ENCODE results near the gene NPTN.
A peak's percentile ranks its signal among the peaks of the same experiment; 100 is the strongest.
"Not testable (repeated sequence)": the region's sequence is repeated elsewhere in the genome, so short reads cannot be mapped to it uniquely, and the experiment has no call there.

The NPTN gene

DNA sequence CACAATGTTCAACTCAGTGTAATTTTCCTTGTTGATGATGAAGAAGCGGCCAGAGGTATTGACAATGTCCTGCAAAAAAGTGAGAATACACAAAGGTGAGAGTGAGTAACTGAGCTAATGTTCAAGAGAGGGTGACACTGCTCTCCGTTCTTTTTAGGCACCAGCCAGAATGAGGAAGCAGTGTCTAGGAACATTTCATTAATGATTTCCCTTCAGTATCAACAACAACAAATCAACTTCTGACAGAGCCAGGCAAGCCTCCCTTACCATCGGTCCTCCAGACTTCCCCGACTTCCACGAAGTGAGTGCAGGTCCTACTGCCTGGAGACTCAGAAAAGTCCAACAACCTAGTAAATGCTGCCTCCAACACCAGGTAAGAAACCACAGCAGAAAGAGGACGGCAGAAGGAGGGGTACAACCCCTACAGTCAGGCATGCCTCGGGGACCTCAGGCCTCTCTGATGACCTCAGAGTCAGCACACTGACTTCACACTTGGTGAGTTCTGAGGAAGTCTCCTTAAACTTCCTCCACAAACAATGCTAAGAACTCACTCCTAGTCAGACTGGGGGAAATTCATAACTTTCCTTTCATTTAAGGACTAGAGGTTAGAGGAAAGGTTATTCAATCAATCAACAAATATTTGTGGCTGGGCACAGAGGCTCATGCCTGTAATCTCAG lies 62.7 kb downstream of the NPTN start:
- peak; percentile 79 to 83 (median 81) for DNase-seq

DNA sequence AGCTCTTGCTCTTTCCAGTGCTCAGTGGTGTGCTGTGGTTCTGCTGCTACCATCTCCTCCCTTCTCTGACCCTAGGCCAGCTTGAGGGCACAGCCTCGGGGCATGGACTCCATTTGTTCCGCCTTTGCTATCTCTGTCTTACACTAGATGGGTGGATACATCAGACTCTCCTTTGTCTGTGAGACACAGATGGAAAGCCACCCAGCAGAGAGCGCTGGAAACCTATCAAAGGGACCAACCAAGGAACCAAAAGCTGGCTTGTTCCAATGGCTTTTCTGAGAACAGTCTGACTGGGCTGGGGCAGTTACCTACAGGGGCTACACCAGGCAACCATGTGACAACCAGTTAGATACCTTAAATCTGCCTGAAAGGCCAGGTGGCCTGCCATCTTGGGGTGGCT lies 63.8 kb downstream of the NPTN start:
- DNase-seq, result no peak

DNA sequence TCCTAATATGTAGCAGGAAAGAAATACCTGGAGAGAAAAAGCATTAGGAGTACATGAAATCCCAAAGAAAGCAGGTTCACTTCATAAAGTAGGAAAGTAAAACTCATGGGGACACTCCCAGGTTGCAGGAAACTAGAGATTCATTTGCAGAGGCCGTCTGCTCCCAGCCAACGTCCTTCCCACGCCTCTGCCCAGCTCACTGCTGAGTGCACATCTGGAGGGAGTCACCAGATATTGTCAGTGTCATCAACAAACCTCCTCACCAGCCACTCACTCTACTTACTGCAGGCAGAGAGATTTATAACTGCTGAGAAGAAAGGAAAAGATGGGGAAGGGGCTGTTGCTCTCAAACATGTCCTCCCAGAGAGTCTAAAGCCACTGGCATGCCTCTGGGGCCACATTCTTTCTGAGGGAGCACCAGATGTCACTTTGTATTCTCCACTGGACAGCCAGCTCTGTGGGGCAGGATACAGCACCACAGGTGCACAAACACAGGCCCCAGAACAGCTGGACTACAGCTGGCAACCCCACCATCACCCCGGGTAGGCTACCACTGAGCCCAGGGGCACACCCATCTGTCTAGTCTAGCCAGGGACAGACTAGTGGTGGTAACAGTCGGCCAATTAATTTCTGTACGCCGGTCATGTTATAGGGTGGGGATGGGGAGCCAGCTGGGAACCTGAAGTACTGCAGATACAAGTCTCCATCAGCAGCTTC lies 64.5 kb downstream of the NPTN start:
- no peak for DNase-seq

DNA sequence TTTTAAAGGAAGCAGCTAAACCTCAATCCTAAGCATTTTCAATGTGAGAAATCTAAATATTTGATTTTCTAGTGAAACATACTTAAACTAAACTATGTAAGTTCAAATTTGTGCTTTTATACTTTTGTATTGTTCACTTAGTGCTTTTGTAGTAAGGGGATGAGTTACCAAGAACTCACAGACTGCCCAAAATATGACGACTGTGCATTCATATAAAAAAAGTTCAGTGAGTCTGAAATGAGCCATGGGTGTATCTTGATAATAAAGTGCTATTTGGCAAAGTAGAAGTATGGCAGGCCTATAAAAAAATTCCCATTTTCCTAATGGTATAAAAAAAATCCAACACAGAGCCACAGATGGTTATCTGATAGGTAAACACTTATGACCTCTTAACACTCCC lies 66.2 kb downstream of the NPTN start:
- DNase-seq, result no peak

DNA sequence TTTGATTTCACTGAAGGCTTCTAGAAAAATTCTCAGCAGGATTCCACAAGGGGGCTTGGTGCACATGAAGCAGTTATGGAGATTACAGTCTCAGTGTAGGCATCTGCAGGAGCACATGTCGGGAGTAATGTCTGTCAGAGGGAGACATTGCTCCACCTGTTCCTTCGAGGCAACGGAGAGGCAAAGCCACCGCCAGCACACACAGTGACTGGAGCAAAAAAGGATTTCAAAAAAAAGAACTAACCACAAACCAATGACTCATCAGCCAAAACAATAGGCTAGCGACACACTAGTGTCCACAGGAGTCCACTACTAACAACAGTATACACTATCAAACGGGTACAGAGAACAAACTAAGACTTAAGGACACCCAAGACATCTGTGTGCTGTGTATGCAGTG lies 68.9 kb downstream of the NPTN start:
- DNase-seq, result peak; percentile 59 to 76 (median 74)

DNA sequence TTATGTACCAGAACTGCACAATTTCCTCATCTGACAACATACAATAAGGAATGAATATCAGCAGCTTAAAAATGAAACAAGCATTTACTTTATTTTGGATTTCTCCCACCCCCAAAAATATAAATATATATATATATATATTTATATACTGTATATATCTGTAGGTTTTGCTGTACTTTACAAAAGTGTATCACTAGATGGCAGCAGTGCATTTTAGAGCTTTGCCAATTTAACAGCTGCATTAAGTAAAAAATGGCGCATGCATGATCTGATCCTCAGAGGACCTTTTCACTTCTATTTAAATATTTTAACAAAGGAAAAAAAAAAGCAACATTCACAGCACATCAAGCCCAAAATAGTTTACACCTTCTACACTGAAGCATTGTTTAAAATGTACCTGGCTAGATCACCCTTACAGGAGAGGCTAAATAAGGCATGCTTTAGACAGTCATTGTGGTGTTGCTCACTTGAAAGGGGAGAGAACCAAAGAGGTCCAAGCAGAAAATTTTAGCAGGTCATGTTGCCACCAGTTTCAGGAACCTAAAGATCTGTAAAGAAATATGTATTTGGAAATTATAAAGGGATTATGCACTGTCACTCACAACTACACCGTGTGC lies 72.6 kb downstream of the NPTN start:
- DNase-seq, result peak; percentile 65 to 83 (median 81)

DNA sequence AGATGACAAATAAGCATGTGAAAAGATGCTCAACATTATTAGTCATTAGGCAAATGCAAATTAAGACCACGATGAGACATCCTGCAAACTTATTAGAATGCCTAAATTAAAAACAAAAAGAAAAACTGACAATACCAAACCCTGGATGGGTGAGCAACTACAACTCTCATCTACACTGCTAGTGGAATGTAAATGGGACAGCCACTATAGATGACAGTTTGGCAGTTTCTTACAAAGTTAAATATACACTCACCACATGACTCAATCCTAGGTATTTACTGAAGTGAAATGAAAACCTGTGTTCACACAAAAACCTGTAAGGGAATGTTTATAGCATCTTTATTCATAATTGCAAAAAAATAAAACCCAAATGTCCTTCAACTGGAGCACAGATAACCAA lies 74.7 kb downstream of the NPTN start:
- DNase-seq, result peak in 2 of 3 donors; percentile 19 to 33

DNA sequence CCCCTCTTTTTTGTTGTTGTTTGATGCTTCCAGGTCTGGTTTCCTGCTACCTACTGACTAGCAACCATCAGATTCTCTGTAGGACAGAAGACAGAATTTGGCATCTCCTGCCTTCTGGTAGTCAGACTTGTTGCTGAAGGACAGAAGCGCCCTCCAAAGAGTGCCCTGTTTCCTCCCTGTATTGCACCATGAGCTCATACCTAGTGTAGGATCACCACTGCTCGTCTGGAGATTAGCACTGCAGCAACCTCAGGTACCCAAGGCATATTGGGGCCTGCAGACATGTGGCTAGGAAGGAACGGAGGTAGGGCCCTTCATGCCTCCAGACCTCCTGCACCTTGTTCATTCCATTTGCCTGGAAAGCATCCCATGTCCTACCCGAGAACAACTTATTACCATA lies 78.1 kb downstream of the NPTN start:
- no peak for DNase-seq

DNA sequence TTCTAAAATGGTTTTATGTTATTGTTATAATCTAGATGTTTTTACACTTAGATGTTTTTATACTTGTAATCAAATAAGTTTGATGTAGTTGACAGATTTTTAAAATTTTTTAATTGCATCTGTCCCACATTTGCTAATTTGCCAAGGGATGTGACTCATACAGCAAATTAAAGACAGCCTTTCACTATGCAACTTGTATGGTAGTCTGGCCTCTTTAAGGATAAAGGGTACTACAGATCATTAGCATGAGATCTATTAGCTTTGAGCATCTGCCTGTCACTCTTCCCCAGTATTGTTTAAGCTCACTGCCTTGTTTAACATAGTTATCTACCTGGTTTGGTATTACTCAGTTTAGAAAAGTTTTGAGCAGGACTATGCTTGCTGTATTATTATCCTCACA lies 83.0 kb downstream of the NPTN start:
- DNase-seq, result no peak

DNA sequence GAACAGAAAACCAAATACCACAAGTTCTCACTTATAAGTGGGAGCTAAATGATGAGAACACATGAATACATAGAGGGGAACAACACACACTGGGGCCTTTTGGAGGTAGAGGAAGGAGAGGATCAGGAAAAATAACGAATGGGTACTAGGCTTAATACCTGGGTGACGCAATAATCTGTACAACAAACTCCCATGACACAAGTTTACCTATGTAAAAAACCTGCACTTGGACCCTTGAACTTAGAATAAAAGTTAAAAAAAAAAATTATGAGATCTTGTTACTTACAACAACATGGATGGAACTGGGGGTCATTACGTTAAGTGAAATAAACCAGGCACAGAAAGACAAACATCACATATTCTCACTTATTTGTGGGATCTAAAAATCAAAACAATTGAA lies 84.3 kb downstream of the NPTN start:
- DNase-seq, result not testable (repeated sequence)

DNA sequence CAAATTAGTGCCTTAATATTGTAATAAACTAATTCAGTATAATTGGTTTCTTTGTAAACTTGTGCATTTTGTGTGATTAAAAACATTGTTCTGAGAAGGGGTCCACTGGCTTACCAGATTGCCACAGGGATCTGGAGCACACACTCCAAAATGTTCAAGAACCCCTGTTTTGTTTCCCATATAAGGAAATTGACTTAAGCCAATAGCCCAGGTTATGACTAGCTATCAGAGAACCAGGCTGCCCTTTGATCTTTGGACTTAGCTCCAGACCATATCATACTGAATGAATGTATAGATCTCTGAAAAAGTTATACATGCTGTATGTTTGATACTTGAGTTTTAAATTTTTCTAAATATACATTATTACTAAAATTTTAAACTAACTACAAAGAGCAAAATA lies 91.7 kb downstream of the NPTN start:
- no peak for DNase-seq

DNA sequence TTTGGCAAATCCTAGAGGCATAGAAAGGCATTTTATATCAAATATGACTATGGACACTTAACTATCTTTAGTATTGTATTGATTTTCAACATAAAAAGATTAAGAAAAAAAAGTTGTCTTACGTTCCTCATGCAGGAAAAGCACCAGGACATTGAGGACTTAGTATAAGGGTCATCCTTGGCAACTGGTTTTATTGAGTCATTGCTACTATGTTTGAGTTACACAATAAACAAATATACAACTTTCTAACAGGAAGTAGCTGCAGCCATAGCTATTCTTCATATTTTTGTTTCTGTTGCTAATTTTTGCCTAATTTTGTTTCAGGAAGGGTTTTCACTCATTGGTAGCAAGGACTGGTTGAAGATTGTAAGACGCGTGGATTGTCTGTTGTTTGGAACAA lies 93.0 kb downstream of the NPTN start:
- DNase-seq, result peak; percentile 47 to 81 (median 75)

DNA sequence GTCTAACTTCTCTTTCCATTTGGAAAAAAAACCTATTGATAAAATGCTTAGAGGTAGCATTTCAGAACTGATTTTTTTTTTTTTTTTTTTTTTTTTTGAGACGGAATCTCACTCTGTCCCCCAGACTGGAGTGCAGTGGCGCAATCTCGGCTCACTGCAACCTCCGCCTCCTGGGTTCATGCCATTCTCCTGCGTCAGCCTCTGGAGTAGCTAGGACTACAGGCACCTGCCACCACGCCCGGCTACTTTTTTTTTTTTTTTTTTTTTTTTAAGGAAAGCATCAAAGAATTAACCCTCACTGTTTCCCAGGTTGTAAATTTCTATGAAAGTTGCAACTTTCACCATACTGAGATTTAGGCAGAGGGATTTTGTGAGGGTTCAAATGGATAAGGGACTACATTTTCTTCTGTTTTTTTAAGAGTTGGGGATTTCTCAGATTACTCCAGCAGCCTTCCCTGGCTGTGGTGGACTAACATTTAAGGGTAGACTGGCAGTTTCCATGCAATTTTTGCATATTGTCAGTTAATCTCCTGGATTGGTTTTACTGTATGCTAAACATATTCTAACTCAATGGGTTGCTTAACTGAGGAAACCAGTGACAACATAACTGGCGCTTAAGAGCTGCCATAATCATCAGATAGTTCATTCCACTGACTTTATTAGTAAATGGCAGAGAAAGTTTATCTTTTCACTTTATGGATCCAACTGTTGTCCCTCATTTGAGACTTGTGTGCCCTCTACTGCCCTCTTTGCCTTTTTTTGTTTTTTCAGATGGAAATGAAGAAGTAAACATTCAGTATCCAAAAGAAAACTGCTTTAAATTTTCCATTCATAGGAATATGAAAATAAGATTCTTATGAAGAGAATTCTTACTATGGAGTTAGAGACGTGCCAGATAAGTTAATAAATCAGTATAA lies 93.7 kb downstream of the NPTN start:
- DNase-seq, result peak in 1 of 3 donors; percentile 28

DNA sequence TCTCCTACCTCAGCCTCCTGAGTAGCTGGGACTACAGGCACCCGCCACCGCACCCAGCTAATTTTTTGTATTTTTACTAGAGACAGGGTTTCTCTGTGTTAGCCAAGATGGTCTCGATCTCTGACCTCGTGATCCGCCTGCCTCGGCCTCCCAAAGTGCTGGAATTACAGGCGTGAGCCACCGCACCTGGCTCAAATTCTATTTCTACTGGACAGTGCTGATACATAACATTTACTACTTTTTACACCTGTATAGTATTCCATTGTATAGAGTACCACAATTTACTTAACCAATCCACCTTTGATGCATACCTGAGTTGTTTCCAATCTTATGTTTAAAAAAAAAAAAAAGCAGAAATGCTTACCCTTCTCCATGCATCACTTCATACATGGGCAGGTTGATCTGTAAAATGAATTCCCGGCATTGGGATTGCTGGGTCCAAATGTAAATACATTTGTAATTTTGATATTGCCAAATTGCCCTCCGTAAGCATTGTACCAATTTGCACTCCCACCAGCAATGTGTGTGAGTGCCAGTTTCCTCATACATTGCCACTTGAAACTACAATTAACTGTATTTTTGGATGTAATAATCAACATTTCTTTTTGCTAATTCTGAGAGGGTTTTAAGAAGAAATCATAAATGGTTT lies 94.5 kb downstream of the NPTN start:
- DNase-seq, result no peak

DNA sequence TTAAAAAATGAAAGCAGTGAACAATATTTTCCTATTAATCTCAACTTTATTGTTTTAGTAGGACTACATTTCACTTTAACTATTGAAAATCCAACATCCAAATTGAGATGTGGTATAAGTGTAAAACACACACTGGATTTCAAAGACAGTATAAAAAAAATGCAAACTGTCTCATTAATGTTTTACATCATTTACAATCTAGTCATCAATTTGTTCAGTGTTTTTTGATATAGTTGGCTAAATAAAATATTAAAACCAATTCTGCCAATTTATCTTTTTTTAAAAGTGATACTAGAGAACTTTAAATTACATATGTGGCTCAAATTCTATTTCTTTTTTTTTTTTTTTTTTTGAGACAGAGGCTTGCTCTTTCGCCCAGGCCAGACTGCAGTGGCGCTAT lies 95.1 kb downstream of the NPTN start:
- DNase-seq, result no peak

DNA sequence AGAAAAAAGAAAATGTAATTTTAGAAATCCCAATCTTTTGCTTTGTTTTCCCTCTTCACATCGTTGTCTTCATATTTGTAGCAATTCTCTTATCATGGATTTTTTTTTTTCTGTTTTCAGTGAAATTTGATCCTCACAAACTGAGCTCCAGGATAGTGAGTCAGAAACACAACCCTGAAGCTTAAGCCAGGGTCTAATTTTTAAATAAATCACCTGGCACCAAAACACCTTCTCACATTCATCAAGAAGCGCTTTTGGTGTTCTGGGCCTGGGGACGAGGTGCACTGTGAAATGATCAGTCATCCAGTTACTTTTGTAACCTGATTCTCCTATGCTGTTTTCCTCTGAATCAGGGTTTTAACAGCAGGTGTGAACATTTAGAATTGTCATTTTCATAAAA lies 102.5 kb downstream of the NPTN start:
- DNase-seq, result no peak

DNA sequence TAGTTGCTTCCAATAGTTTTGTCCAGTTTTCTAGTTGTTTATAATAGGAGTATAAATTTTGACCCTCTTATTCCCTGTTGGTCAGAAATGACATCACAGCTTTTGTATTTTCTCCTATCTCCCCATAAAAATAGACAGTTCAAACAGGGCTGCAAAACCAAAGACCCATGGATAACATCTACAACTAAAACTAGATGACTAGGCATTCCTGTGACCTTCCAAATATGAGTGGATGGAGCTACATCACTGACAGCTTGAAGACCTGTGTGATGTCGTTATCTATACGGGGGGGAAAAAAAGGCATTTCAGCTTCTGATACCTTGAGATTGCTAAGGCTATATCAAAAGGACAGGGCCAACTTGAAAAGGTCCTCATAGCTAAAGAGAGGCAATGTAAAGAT lies 105.6 kb downstream of the NPTN start:
- DNase-seq, result no peak

DNA sequence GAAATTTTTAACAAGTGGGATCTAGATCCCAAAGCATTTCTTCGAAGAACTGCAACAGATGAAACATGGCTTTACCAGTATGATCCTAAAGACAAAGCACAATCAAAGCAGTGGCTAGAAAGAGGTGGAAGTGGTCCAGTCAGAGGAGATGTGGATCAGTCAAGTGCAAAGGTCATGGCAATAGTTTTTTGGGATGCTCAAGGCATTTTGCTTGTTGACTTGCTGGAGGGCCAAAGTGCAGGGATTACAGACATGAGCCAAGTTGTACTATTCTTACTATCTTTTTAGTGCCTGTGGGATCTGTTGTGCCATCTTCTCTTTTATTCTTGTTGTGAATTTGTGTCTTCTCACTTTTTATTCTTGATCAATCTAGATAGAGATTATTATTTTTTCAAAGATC lies 108.3 kb downstream of the NPTN start:
- DNase-seq, result no peak

DNA sequence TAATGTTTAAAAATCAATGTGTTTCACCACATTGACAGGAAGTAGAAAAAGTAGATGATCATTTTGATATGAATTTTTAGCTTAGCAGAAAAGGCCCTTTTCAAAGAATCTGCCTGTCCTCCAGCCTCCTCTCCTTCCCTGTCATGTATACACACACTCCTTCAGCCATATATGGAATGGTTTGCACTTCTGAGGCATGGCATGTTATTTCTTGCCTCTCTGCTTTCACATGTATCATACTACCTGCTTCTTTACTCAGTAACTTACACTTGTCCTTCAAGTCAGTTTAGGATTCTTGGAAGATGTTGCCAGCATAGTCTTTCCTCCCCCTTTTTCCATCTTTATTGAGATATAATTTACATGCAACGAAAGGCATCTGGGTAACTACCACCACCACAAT lies 111.2 kb downstream of the NPTN start:
- DNase-seq, result no peak

DNA sequence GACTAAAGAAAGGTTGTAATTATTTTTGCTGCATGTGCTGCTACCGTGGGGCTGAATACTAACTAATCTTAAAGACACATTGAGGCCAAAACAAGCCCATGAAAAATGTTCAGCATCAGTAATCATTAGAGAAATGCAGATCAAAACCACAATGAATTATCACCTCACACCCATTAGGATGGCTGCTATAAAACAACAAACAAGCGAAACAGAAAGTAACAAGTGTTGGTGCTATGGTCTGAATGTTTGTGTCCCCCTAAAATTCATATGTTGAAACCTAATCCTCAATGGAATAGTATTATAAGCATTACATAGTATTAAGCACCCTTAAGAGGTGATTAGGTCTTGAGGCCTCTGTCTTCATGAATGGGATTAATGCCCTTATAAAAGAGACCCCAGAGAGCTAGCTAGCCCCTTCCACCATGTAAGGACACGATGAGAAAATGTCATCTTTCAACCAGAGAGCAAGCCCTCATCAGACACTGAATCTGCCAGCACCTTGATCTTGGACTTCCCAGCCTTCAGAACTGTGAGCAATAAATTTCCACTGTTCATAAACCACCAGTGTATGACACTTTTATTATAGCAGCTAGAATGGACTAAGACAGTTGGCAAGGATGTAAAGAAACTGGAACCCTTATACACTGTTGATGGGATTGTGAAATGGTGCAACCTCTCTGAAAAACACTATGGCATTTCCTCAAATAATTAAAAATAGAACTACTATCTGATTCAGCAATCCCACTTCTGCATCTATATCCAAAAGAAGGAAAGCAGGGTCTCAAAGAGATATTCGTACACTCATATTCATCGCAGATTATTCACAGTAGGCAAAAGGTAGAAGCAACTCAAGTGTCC lies 114.1 kb downstream of the NPTN start:
- peak in 1 of 3 donors; percentile 32 for DNase-seq

DNA sequence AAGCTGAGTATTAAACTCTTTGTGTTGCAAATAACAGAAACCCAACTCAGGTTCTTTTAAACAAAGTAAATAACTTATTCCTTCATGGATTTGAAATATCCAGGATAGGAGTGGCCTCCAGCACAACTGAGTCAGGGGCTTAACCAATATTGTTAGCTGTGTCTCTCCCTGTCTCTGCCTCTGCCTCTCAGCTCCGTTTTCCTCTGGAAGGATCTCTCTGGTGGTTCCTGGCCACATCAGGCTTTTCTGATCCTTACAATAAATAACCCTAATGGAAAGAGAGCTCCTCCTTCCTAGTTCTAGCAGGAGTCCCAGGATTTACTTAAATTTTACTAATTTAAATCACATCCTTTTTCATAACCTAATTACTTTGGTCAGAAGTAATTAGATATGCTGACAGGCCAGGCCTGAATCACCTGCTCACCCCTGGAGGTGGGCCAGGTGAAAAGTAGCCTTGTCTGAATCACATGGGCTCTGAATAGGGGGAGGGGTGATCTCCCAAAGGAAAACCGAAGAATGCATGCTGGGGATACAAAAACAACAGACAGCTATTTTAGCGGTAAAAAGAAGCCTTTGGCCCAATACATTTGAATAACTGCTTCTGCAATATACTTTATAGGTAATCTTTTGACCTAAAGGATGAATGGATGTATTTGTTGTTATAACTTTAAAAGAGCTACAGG lies 114.9 kb downstream of the NPTN start:
- no peak for DNase-seq
